Sigmoid colon (tissue), 4 donors: ENCODE results near the gene FAM200A.

Source experiments
- CTCF ChIP-seq, 4 experiments: fragments of 450-650 bp in 3 of 4; fragments of 200-600 bp in 1 of 4; IDR thresholded peaks; one replicate each; pipeline ENCODE4 v1.5.1; 2016 to 2019; ENCODE audit warnings: antibody characterized with exemption in 4 of 4, mild to moderate bottlenecking in 3 of 4, moderate library complexity in 2 of 4
- POLR2AphosphoS5 ChIP-seq, 4 donors: sonication (generic); formaldehyde crosslinking; IDR thresholded peaks; one replicate each; pipeline ENCODE4 v1.6.1; 2017; ENCODE audit warnings: antibody characterized with exemption in 4 of 4

GRCh38 chr7:99594948-99595745 lies 43.2 kb upstream of the FAM200A start:
- TF ChIP-seq CTCF (IDR thresholded peaks at IDR 0.05) (no peak), POLR2AphosphoS5 (IDR thresholded peaks at IDR 0.05) (no peak)
